ENCODE measurements around the gene MICALL1.

The MICALL1 gene

GRCh38 chr22:37897807-37898206 lies 8.3 kb upstream of the MICALL1 start:
- TF ChIP-seq, protein P1, sequence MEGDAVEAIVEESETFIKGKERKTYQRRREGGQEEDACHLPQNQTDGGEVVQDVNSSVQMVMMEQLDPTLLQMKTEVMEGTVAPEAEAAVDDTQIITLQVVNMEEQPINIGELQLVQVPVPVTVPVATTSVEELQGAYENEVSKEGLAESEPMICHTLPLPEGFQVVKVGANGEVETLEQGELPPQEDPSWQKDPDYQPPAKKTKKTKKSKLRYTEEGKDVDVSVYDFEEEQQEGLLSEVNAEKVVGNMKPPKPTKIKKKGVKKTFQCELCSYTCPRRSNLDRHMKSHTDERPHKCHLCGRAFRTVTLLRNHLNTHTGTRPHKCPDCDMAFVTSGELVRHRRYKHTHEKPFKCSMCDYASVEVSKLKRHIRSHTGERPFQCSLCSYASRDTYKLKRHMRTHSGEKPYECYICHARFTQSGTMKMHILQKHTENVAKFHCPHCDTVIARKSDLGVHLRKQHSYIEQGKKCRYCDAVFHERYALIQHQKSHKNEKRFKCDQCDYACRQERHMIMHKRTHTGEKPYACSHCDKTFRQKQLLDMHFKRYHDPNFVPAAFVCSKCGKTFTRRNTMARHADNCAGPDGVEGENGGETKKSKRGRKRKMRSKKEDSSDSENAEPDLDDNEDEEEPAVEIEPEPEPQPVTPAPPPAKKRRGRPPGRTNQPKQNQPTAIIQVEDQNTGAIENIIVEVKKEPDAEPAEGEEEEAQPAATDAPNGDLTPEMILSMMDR (IDR thresholded peaks at IDR 0.05): no peak

- TF ChIP-seq, protein P1 (IDR thresholded peaks at IDR 0.05): no peak
Observed at GRCh38 chr22:37898441-37899181, 7.5 kb upstream of the MICALL1 start.

GRCh38 chr22:37904572-37905533 lies 1.2 kb upstream of the MICALL1 start:
- TF ChIP-seq, protein P1 (IDR thresholded peaks at IDR 0.05): no peak

DNA sequence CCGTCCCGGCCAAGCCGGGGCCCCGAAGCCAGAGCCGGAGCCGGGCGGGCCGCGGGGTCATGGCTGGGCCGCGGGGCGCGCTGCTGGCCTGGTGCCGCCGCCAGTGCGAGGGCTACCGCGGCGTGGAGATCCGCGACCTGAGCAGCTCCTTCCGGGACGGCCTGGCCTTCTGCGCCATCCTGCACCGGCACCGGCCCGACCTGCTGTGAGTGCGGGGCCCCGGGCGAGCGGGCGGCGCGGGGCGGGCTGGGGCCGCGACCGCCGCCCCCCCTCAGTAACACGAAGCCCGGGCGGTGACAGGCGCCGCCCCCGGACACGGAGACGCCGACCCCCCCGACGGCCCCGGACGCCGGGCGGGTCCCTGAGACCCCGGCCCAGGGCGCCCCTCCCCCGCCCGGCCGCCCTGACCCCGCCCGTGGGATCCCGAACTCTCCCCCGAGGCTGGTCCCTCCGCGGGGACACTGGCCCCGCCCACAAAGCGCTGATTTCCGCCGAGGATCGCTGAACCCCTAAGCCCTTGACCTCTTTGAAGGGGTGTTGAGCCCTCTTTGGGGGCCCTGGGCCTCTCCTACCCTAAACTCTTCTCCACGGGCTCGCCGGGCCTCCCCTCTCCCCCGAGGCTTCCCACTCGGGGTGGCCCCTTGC lies 389 bp downstream of the MICALL1 start:
- TF ChIP-seq, protein P1 (IDR thresholded peaks at IDR 0.05): no peak

- TF ChIP-seq, protein P1 (IDR thresholded peaks at IDR 0.05): no peak
Observed at GRCh38 chr22:37907036-37907954, 1.2 kb downstream of the MICALL1 start.

GRCh38 chr22:37909766-37910165 lies 3.7 kb downstream of the MICALL1 start:
- TF ChIP-seq, protein P1 (IDR thresholded peaks at IDR 0.05): no peak

Measured in LNCAP (cell line).